HG03469 (cell line): Measurements from ENCODE around the gene TOLLIP.
"Not testable (repeated sequence)": the region's sequence is repeated elsewhere in the genome, so short reads cannot be mapped to it uniquely, and the experiment has no call there.

Experiments used
- ATAC-seq: cut with Tn5 transposase; IDR thresholded peaks from one replicate; pipeline ENCODE4 v1.9.1; 2021; ENCODE audit warnings: mild to moderate bottlenecking, moderate library complexity, moderate number of reproducible peaks; ENCODE audit not compliant: unreplicated experiment

Gene TOLLIP

GRCh38 chr11:1309498-1310317 lies at the start of gene TOLLIP:
TOLLIP (minus strand) TSS chr11:1309632; CDS start chr11:1309498, 134 bp downstream.
- ATAC-seq: peak; percentile 59

GRCh38 chr11:1358931-1359330 lies 49.5 kb upstream of the TOLLIP start:
- not testable (repeated sequence) for ATAC-seq

- no peak for ATAC-seq
Measured at GRCh38 chr11:1358286-1358685, 48.9 kb upstream of the TOLLIP start.

GRCh38 chr11:1356478-1356960 lies 47.1 kb upstream of the TOLLIP start:
- no peak for ATAC-seq

GRCh38 chr11:1356007-1356435 lies 46.6 kb upstream of the TOLLIP start:
- no peak for ATAC-seq

GRCh38 chr11:1354125-1354938 lies 44.9 kb upstream of the TOLLIP start:
- no peak for ATAC-seq

- ATAC-seq: no peak
Measured at GRCh38 chr11:1353383-1354124, 44.1 kb upstream of the TOLLIP start.

- ATAC-seq: no peak
Measured at GRCh38 chr11:1352696-1353382, 43.4 kb upstream of the TOLLIP start.

- ATAC-seq: no peak
Measured at GRCh38 chr11:1351278-1351937, 42.0 kb upstream of the TOLLIP start.

- no peak for ATAC-seq
Measured at GRCh38 chr11:1350086-1350725, 40.8 kb upstream of the TOLLIP start.

GRCh38 chr11:1349327-1350041 lies 40.1 kb upstream of the TOLLIP start:
- no peak for ATAC-seq

- ATAC-seq: no peak
Measured at GRCh38 chr11:1348796-1349326, 39.4 kb upstream of the TOLLIP start.

- ATAC-seq: no peak
Measured at GRCh38 chr11:1348146-1348795, 38.8 kb upstream of the TOLLIP start.

GRCh38 chr11:1347411-1347999 lies 38.1 kb upstream of the TOLLIP start:
- ATAC-seq: not testable (repeated sequence)

- ATAC-seq: no peak
Measured at GRCh38 chr11:1346669-1347390, 37.4 kb upstream of the TOLLIP start.

GRCh38 chr11:1345737-1346513 lies 36.5 kb upstream of the TOLLIP start:
- ATAC-seq: no peak
